Activated CD8-positive, alpha-beta T cell treated with anti-CD3 and anti-CD28 coated beads, Interleukin-2, amount 10 ng/mL, durations not matched to agents 7 days and 5 days (primary cell): ENCODE data around the gene FHIT. TPM values are rescaled to one million over a fixed set of nuclear protein-coding genes. Genes with fewer than 3 reads are reported as not detected.
A peak's percentile ranks its signal among the peaks of the same experiment; 100 is the strongest.

Experiments
- ATAC-seq: fragments of 150-1000 bp; cut with Tn5 transposase; one replicate; pipeline ENCODE4 v1.10.0; 2021; ENCODE audit warnings: moderate library complexity
- CTCF ChIA-PET: fragments of 350-600 bp; sonication (Branson Sonifier 250); formaldehyde crosslinking; loops from one replicate; lab custom pipeline; 2021; ENCODE audit warnings: antibody characterized with exemption; lab: Charles Lee
- POLR2A ChIA-PET: fragments of 350-600 bp; sonication (Branson Sonifier 250); formaldehyde crosslinking; loops from one replicate; lab custom pipeline; 2021; ENCODE audit warnings: antibody characterized with exemption; lab: Charles Lee
- DNase-seq: peaks from one replicate; pipeline ENCODE4 v3.0.0-alpha.2; 2020
- H3K27ac Mint-ChIP-seq: one replicate; pipeline ENCODE4 v1.8.0; 2021; ENCODE audit warnings: mild to moderate bottlenecking, mixed read lengths
- H3K27me3 Mint-ChIP-seq: one replicate; pipeline ENCODE4 v1.8.0; 2021; ENCODE audit warnings: low read depth, mixed read lengths
- H3K36me3 Mint-ChIP-seq: one replicate; pipeline ENCODE4 v1.8.0; 2021; ENCODE audit warnings: low read depth, mixed read lengths
- H3K4me1 Mint-ChIP-seq: one replicate; pipeline ENCODE4 v1.8.0; 2021; ENCODE audit warnings: low read depth, mixed read lengths
- H3K4me3 Mint-ChIP-seq: one replicate; pipeline ENCODE4 v1.8.0; 2021; ENCODE audit warnings: mild to moderate bottlenecking, mixed read lengths
- H3K9me3 Mint-ChIP-seq: one replicate; pipeline ENCODE4 v1.8.0; 2022; ENCODE audit warnings: mixed read lengths; ENCODE audit not compliant: insufficient read depth
- total RNA-seq, 2 experiments: library from RNA; stranded (reverse); gene quantifications; one replicate each; pipeline ENCODE4 v1.2.3, GENCODE V29; 2021

Gene FHIT
- total RNA-seq, 2 experiments from 2014 or later, result 4.8 TPM

DNA sequence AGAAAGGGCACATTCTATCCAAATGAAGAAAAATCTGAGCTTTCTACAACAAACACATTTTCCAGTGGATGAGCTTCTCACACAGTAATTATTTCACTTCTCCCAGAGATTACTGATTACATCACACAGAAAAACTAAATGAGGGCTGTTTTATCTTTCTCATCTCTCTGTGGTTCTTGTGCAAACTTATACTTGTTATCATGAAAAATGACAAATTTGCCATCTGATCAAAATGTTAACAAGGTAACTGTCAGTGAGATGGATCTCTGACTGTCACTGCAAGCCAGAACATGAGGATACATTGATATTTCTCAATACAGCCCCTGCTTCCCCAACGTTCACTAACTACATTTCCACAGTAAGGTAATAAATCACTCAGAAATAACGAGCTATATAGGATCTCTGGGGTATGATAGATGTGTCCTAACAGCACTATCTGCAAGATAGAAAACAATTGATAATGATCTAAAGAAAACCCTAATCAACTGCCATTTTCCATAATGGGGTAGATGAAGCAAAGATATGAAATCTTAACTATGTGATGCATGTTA, 1372.1 kb downstream of the FHIT start:
- Mint-ChIP-seq H3K27me3 (no peaks in the 10 kb centered on the region), H3K9me3 (no peaks in the 10 kb centered on the region), H3K27ac (no peak overlapping the region), H3K36me3 (peaks cover 3% of the 10 kb centered on the region), H3K4me1 (peaks cover 6% of the 10 kb centered on the region), H3K4me3 (no peak overlapping the region)
- ChIA-PET CTCF (interaction anchor here (1.5 kb wide), 1 partner anchor 21 kb away, joined by 6 read pairs; no protein-coding TSS in a partner anchor), POLR2A (no interaction called here)
- ATAC-seq (no peak), DNase-seq (no peak)

DNA sequence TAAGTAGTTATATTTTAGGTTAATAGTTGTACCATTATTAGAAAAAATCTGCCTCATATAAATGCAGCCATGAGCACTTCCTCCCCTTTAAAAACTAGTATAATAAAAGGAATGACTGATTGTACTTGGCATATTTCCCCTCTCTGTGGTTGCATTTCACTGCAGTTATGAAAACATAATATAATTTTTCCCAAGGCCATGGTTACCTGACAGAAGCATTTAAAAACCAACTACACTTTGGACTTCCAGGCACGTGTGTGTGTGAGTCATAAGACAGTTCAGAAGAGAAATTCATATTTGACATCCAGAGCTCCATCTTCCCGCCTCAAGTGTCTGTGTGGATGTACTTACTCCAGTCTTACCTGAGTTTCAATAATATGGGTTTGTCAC, 1373.2 kb downstream of the FHIT start:
- Mint-ChIP-seq H3K27me3 (no peaks in the 10 kb centered on the region), H3K36me3 (peaks cover 3% of the 10 kb centered on the region), H3K4me1 (peaks cover 6% of the 10 kb centered on the region), H3K4me3 (no peak overlapping the region), H3K9me3 (no peaks in the 10 kb centered on the region), H3K27ac (no peak overlapping the region)
- ATAC-seq (no peak), DNase-seq (no peak)
- ChIA-PET CTCF (no interaction called here), POLR2A (no interaction called here)

GRCh38 chr3:59877263-59878037, 1373.8 kb downstream of the FHIT start:
- DNase-seq, result no peak
- Mint-ChIP-seq H3K4me3 (no peak overlapping the region), H3K27ac (no peak overlapping the region), H3K27me3 (no peaks in the 10 kb centered on the region), H3K4me1 (peaks cover 6% of the 10 kb centered on the region), H3K36me3 (peaks cover 3% of the 10 kb centered on the region), H3K9me3 (no peaks in the 10 kb centered on the region)
- ATAC-seq, result no peak
- ChIA-PET CTCF (no interaction called here), POLR2A (no interaction called here)

DNA sequence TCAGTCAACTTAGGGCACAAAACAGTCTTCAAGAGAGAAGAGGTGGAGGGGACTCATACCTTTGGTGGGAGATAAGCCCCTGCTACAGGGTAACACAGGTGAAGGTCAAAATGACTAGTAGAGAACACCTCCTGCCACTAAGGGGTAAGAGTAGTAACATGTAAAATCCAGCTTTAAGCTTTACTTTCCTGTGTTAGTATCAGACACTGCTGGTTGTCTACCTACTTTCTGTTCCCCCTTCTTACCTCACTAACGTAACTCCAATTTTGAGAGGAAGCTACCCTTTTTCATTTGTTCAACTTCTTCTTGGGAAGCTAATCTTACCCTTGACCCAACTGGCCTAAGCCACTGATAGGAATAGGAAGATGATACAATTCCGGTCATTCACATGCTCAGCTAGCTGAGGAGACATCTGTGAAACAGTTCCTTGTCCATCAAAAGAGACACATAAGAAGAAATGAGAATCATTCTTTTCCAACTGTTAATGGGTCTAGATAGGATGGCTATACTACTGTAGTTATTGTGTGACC, 1374.7 kb downstream of the FHIT start:
- CTCF ChIA-PET, result no interaction called here

GRCh38 chr3:59873576-59874230, 1377.5 kb downstream of the FHIT start:
- Mint-ChIP-seq H3K27ac (no peak overlapping the region), H3K9me3 (peaks cover 5% of the 10 kb centered on the region), H3K27me3 (no peaks in the 10 kb centered on the region), H3K36me3 (peaks cover 8% of the 10 kb centered on the region), H3K4me3 (no peak overlapping the region), H3K4me1 (peaks cover 6% of the 10 kb centered on the region)
- CTCF ChIA-PET, result no interaction called here
- ATAC-seq (no peak), DNase-seq (no peak)
- POLR2A ChIA-PET, result no interaction called here

More for the DNA sequence above, 1374.7 kb downstream of the FHIT start:
- POLR2A ChIA-PET, result no interaction called here
- no peaks in the 10 kb centered on the region for H3K27me3 Mint-ChIP-seq
- no peaks in the 10 kb centered on the region for H3K9me3 Mint-ChIP-seq
- ATAC-seq, result no peak
- H3K27ac Mint-ChIP-seq, result no peak overlapping the region
- H3K4me3 Mint-ChIP-seq, result no peak overlapping the region
- peaks cover 6% of the 10 kb centered on the region for H3K4me1 Mint-ChIP-seq
- DNase-seq, result no peak
- H3K36me3 Mint-ChIP-seq, result peaks cover 3% of the 10 kb centered on the region

DNA sequence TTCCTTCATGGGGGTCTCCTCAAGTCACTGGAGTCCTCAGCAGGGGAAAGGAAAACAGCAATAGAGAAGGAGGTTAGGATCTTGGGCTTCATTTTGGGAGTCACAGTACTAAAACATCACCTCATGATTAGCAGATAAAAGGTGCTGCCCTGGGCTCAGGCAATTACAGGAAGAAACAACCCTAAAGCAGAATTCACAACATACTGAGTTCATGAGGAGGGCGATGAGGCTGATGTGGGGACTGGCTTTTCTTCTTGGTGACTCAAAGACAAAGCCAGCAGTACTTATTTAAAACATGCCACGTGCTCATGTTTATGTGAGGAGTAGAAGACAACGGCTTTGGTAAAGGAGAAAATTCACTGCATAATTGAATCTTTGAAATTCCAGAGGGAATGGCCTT, 1379.1 kb downstream of the FHIT start:
- H3K9me3 Mint-ChIP-seq, result peaks cover 5% of the 10 kb centered on the region
- no peaks in the 10 kb centered on the region for H3K27me3 Mint-ChIP-seq
- no peak for ATAC-seq
- no peak overlapping the region for H3K27ac Mint-ChIP-seq
- no peak for DNase-seq
- ChIA-PET POLR2A (no interaction called here), CTCF (no interaction called here)
- no peak overlapping the region for H3K4me3 Mint-ChIP-seq
- H3K36me3 Mint-ChIP-seq, result peaks cover 12% of the 10 kb centered on the region
- peaks cover 19% of the 10 kb centered on the region for H3K4me1 Mint-ChIP-seq

DNA sequence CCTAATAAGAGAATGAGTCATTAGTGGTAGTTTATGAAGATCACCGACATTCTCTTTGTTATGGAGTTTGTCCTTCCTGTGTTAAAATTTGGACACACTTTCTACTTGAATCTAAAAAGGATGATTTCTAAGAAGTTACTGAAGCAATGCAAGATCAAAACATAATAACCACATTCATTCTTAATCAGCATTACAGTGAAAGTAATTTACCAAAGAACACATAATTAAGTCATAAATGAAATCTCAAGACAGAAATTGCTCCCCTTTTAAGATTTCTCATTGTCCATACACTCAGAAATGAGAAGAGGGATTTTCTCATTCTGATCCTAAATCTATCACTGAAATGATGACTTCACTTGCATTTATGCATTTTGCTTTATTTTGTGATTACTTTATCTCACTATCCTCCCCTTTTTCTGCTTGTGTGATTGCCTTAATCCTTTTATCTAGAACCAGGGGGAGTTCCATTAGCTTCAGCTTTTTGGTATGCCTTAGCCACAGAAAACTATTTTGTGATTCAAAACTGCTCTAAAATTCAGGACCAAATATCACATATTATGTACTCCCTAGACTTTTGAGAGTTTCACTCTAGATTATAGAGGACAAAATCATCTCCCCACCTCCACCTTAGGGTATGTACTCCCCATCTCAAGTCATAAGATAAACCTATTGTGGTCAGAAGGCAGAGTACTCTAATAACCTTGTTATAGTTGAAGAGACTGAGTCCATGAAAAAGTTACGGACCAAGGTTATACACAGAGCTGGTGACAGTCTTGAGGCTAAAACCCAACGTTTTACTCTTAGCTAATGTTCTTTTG, 1383.9 kb downstream of the FHIT start:
- Mint-ChIP-seq H3K9me3 (peaks cover 24% of the 10 kb centered on the region), H3K4me1 (peaks cover 37% of the 10 kb centered on the region), H3K4me3 (no peak overlapping the region), H3K27ac (peak overlapping the region; percentile 23), H3K36me3 (peaks cover 25% of the 10 kb centered on the region), H3K27me3 (no peaks in the 10 kb centered on the region)
- DNase-seq (no peak), ATAC-seq (no peak)
- POLR2A ChIA-PET, result no interaction called here
- CTCF ChIA-PET, result interaction anchor here (3.4 kb wide), 1 partner anchor 9 kb away, joined by 14 read pairs; no protein-coding TSS in a partner anchor

DNA sequence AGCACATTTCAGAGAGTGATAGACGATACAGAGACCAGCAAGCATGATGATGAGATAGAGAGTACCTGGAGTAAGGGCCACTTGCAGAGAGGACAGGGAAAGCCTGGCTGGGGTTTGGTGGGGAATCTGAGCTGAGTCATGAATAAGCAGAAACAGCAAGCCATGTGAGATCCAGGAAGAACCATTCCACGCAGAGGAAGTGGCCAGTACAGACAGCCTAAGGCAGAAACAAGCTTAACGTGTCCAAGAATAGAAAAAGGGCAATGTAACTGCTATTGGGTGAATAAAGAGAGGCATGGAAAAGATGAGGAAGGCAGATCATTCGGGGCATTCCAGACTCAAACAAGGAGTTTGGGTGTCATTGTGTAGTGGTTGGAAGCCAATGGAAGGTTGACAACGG, 1385.2 kb downstream of the FHIT start:
- ChIA-PET CTCF (interaction anchor here (0.6 kb wide), 1 partner anchor 8 kb away, joined by 3 read pairs; no protein-coding TSS in a partner anchor), POLR2A (no interaction called here)
- H3K4me3 Mint-ChIP-seq, result no peak overlapping the region
- H3K36me3 Mint-ChIP-seq, result peaks cover 25% of the 10 kb centered on the region
- ATAC-seq, result no peak
- no peak overlapping the region for H3K27ac Mint-ChIP-seq
- no peak for DNase-seq
- H3K9me3 Mint-ChIP-seq, result peaks cover 30% of the 10 kb centered on the region
- H3K4me1 Mint-ChIP-seq, result peaks cover 37% of the 10 kb centered on the region
- no peaks in the 10 kb centered on the region for H3K27me3 Mint-ChIP-seq

GRCh38 chr3:59865351-59865750, 1385.9 kb downstream of the FHIT start:
- ChIA-PET CTCF (no interaction called here), POLR2A (no interaction called here)
- ATAC-seq (no peak), DNase-seq (no peak)
- no peak overlapping the region for H3K4me3 Mint-ChIP-seq
- H3K9me3 Mint-ChIP-seq, result peaks cover 30% of the 10 kb centered on the region
- peaks cover 25% of the 10 kb centered on the region for H3K36me3 Mint-ChIP-seq
- H3K4me1 Mint-ChIP-seq, result peaks cover 37% of the 10 kb centered on the region
- no peak overlapping the region for H3K27ac Mint-ChIP-seq
- H3K27me3 Mint-ChIP-seq, result no peaks in the 10 kb centered on the region

DNA sequence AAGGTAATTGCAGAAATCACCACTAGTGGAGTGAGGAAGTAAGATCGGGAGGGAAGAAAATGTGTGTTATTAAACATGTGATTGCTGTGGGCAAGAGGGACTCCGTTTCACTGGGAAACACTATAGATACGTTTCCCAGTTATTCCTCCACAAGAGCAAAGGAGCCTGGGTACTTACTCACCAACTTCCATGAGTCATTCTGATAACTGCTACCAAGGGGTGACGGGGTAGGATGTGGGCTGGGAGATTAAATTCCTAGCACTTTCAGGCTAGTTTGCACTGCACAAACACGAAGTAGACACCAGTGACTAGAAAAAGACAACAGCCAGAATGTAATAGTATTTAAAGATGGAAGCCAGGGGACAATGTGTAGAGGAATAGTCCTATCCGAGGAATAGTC, 1388.6 kb downstream of the FHIT start:
- ATAC-seq, result no peak
- peaks cover 20% of the 10 kb centered on the region for H3K36me3 Mint-ChIP-seq
- POLR2A ChIA-PET, result no interaction called here

DNA sequence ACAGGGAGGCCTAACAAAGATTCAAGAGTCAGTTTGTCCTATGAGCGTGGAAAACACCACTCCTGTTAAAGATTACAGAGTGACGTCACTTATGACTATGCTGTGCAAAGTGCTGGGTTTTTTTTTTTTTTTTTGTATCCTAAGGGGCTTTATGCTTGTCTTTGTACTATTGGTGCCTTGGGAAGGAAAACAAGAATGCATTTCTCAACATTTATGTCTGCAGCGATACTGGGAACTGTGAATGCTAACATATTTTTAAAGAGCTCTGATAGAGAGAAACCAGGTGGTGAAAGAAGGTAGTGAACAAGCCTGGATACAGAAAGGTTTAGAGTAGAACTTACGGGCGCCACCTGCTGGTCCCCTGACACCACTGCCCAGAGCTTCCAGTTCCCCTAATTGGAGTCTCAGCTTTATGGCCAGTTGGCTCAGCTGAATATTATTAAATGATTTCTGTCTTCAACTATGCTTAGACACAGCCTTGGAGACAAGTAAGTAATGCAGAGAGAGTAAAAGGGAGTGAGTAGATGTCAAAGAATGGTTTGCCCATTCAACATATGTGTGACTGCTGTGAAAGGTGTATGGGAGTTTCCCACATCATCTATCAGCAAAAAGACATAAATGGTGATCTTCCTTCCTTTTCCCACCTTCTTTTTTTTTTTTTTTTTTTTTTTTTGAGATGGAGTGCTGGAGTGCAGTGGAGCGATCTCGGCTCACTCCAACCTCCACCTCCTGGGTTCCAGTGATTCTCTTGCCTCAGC, 1393.5 kb downstream of the FHIT start:
- Mint-ChIP-seq H3K4me1 (peaks cover 11% of the 10 kb centered on the region), H3K36me3 (peaks cover 3% of the 10 kb centered on the region), H3K4me3 (no peak overlapping the region), H3K27me3 (no peaks in the 10 kb centered on the region), H3K27ac (no peak overlapping the region), H3K9me3 (peaks cover 13% of the 10 kb centered on the region)
- peak; percentile 90 for DNase-seq
- ChIA-PET POLR2A (interaction anchor here (0.5 to 1.2 kb wide), 2 partner anchors 250 to 1092 kb away, joined by 3 to 4 read pairs; no protein-coding TSS in a partner anchor), CTCF (interaction anchor here (0.7 to 2.5 kb wide), 44 partner anchors 8 to 746 kb away, joined by 3 to 44 read pairs (median 3); no protein-coding TSS in a partner anchor)
- ATAC-seq, result peak; percentile 99

More for the DNA sequence above, 1388.6 kb downstream of the FHIT start:
- CTCF ChIA-PET, result no interaction called here
- no peak overlapping the region for H3K27ac Mint-ChIP-seq
- H3K27me3 Mint-ChIP-seq, result no peaks in the 10 kb centered on the region
- peaks cover 29% of the 10 kb centered on the region for H3K4me1 Mint-ChIP-seq
- no peak for DNase-seq
- H3K9me3 Mint-ChIP-seq, result peaks cover 25% of the 10 kb centered on the region
- no peak overlapping the region for H3K4me3 Mint-ChIP-seq
